Putamen (tissue), 1 donor: ENCODE measurements around the gene RBM39.
"Not testable (repeated sequence)": the region's sequence is repeated elsewhere in the genome, so short reads cannot be mapped to it uniquely, and the experiment has no call there.

Experiments used
- DNase-seq: peaks from one replicate; pipeline ENCODE4 v3.0.0-alpha.2; 2016; ENCODE audit warnings: low spot score

The RBM39 gene

DNA sequence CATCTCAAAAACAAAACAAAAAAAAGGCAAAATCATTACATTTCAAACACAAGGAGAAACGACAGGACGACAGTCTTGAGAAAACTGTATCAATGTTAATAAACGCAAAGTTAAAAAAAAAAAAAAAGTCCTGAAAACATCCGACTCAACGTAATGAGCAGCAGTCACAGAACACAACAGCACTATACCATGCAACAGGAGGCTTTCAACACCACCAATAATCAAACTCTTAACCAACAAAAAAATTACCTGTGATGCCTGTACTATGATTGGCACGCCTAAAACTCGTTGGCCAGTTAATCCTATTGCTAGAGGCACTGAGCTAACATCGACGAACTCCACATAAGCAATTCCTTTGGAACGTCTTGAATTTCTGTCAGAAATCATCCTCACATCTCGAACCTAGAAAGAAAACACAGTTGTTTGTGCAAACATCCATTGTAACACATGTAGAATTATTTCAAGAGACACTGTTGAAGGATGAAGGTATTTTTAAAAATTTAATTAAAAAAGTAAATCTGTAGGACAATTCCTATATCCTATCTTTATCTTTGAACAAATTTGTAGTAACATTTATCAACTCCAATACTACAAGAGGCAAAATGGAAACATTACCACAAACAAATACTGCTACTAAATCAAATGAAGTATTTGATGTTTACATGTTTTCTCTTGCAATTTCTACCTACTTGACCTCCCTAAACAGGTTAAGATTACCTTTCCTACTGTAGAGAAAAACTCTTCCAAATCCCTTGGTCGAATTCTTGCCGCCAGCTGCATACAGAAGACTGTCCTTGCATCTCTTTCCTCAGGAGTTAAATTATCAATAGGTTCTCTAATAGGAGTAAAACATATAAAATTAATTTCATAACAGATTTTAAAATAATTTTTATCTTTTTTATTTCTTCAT, 17.5 kb downstream of the RBM39 start:
- no peak for DNase-seq

DNA sequence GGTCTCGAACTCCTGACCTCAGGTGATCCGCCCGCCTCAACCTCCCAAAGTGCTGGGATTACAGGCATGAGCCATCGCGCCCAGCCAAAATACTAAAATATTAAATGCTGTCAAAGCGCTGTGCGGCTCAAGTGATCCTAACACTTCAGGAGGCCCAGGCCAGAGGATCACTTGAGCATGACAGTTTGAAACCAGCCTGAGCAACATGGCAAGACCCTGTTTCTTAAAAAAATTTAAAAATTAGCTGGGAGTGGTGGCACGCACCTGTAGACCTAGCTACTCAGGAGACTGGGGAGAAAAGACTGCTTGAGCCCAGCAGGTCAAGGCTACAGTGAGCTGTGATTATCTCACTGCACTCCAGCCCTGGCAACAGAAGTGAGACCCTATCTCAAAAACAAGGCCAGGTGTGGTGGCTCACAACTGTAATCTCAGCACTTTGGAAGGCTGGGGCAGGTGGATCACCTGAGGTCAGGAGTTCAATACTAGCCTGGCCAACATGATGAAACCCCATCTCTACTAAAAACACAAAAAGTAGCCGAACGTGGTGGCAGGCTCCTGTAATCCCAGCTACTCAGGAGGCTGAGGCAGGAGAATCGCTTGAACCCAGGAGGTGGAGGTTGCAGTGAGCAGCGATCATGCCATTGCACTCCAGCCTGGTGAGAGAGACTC, 18.3 kb downstream of the RBM39 start:
- DNase-seq: not testable (repeated sequence)

DNA sequence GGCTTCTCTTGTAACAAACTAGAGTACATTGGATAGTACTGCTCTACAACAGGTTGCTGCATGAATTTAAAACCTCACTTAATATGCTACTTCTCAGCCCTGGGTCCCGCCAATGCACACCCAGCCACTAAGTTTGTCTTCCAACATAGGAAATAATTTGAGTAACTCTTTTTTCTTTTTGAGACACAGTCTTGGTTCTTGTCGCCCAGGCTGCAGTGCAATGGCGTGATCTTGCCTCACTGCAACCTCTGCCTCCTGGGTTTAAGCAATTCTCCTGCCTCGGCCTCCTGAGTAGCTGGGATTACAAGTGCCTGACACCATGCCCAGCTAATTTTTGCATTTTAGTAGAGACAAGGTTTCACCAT, 18.8 kb downstream of the RBM39 start:
- DNase-seq: not testable (repeated sequence)

DNA sequence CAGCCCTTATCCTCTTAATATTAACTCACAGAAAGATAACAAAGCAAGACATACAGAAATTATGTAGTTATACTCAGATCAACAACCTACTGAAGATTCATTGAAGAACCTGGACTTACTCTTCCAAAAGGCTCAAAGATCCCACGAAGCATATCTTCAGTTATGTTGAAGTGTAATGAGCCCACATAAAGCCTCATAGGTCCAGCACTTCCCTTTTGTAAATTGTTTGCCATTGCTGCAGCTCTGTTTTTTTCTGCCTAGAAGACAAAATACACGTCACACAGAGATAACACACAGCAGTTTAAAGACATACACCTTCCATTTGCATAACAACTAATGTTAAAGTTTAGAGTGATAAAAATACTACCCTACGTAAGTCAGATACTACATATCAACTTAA, 20.4 kb downstream of the RBM39 start:
- no peak for DNase-seq

DNA sequence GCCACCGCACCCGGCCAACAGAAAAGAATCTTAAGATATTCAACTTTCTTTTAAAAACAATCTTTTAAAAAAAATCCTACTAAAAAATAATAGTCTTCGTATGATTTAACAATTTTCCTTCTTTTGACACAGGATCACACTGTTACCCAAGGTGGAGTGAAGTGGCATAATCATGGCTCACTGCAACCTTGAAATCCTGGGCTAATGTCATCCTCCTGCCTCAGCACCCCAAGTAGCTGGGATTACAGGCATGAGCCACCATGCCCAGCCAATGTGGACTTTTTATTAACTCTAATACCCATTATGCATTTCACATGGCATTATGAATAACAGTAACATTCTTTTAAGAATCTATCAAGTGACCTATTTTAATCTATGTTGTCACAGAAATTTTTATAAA, 20.8 kb downstream of the RBM39 start:
- no peak for DNase-seq

DNA sequence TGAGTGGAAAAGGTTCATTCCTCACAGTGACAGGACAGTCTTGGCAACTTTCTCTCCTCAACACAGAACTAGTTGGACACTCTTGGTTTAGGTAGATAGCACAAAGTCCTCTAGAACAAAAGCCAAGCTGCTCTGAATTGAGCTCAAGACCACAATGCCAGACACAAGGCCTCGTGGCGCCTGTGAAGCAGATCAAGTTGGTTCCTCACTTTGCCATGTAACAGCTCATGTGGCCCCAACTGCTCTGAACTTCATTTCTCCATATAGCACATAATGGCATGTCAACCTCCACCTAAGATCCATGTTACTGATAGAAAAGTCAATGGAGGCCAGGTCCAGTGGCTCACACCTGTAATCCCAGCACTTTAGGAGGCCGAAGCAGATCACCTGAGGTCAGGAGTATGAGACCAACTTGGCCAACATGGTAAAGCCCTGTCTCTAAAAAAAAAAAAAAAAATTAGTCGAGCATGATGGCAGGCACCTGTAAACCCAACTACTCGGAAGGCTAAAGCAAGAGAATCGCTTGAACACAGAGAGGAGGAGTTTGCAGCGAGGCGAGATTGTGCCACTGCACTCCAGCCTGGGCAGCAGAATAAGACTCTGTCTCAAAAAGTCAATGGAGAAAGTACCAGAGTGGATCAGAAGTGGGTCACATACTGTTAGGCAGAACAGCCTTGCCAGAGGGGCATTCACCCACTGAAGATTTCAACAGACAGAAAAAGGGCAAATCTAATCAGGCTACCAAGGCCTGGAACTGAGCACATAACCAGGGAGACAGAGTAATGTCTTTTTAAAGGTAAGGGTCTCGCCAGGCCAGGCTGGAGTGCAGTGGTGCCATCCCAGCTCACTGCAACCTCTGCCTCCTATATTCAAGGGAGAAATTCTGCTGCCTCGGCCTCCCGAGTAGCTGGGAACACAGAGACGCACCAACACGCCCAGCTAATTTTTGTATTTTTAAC, 21.6 kb downstream of the RBM39 start:
- no peak for DNase-seq

DNA sequence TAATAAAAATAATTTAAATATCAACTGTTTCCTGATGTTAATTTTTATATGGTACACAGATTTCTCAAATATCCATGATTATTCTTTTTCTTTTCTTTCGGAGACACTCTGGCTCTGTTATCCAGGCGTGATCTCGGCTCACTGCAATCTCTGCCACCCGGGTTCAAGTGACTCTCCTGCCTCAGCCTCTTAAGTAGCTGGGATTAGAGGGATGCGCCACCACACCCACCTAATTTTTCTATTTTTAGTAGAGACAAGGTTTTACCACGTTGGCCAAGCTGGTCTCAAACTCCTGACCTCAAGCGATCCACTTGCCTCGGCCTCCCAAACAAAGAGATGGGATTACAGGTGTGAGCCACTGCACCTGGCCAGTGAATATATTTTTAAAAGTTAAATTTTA, 22.3 kb downstream of the RBM39 start:
- DNase-seq: no peak

DNA sequence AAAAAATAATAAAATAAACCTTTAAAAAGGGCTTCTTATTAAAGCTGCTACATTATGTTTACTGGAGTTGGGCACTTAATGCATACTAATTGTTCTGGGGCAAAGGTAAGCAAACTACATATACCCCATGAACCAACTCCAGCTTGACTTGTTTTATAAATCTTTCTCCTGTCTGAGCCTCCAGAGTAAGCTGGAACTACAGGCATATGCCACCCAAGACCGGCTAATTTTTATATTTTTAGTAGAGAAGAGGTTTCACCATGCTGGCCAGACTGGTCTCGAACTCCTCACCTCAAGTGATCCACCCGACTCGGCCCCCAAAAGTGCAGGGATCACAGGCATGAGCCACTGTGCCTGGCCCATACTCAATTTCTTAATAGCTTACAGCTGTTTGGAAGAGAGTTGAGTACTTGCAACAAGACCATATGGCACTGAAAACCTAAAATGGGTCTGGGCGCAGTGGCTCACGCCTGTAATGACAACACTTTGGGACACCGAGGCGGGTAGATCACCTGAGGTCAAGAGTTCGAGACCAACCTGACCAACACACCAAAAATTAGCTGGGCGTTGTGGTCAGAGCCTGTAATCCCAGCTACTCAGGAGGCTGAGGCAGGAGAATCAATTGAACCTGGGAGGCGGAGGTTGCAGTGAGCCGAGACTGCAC, 23.0 kb downstream of the RBM39 start:
- no peak for DNase-seq

DNA sequence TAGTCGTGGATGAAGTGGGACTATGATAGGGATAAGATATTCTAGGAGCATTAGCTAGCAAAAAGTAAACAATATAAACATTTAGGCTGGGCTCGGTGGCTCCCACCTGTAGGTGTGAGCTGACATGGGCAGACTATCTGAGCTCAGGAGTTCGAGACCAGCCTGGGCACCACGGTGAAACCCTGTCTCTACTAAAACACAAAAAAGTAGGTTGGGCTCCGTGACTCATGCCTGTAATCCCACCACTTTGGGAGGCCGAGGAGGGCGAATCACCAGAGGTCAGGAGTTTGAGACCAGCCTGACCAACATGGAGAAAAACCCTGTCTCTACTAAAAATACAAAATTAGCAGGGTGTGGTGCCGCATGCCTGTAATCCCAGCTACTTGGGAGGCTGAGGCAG, 23.7 kb downstream of the RBM39 start:
- not testable (repeated sequence) for DNase-seq

DNA sequence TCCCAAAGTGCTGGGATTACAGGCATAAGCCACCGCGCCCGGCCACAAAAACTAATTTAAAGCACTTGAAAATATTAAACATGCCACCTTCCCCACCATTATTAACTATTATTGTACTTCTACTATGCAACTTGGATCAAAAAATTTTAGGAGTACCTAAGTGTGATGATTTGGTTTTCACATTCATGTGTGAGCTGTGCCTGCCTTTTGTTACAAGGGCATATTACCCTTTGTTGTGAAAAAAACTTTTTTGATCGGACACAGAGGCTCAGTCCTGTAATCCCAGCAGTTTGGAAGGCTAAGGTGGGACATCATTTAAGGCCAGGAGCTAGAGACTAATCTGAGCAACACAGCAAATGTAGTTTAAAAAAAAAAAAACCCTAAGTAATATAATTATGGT, 25.7 kb downstream of the RBM39 start:
- no peak for DNase-seq

DNA sequence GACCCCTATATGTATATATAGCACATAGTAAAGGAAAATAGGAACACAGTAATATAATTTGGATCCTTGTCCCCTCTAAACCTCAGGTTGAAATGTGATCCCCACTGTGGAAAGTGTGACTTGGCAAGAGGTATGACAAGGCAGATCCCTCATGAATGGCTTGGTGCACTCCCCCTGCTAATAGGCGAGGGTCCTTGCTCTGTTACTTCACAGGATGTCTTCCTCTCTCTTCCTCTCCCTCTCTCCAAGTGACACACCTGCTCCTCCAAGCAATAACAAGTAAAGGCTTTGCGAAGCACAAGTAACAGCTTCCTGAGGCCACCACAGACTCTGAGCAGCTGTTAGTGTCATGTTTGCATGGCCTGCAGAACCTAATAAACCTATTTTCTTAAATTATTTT, 26.4 kb downstream of the RBM39 start:
- no peak for DNase-seq

DNA sequence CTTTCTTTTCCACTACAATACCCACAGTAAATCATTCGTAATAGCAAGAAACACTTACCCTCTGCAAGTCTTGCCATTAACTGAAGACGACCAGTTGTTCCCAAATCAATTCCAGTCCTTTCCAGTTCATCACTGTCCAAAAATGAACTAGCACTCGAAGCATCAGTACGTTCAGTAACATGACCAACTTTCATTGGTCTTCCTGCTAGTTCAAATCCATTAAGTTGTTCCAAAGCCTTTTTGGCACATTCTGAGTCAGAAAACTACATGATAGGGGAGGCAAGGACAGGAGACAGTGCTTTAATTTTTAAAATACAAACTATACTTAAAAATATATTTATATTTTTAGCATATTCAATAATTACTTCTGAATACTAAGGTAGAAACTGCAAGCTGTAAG, 27.9 kb downstream of the RBM39 start:
- DNase-seq: no peak

DNA sequence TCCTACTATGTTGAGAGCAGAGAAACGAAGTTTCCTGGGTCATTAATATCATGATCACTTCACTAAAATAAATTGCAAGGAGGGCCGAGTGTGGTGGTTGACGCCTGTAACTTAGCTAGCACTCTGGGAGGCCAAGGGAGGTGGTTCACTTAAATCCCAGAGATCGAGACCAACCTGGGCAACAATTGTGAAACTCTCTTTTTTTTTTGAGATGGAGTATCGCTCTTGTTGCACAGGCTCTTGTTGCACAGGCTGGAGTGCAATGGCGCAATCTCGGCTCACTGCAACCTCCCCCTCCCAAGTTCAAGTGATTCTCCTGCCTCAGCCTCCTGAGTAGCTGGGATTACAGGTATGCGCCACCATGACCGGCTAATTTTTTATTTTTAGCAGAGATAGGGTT, 28.9 kb downstream of the RBM39 start:
- not testable (repeated sequence) for DNase-seq

DNA sequence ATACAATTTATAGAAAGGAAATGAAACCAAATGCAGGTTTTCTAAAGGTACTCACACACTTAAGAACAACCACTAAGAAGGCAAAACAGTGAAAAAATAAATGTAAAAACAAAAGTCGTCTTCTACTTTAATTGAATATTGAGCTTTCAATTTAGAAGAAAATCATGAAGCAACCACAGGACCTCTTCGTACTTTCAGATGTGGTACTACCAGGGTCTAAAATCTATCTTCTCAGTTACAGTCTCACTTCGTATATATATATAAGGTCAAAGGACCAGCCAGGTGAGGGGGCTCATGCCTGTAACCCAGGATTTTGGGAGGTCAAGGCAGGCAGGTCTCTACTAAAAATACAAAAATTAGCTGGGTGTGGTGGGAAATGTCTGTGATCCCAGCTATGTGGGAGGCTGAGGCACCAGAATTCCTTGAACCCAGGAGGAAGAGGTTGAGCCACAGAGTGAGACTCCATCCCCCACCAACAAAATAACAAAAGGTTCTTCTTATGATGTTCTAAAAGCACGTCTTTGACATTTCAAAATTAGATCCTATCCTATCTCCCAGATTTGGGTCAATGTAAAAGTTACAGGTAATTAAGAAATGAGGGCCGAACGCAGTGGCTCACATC, 30.4 kb downstream of the RBM39 start:
- no peak for DNase-seq

DNA sequence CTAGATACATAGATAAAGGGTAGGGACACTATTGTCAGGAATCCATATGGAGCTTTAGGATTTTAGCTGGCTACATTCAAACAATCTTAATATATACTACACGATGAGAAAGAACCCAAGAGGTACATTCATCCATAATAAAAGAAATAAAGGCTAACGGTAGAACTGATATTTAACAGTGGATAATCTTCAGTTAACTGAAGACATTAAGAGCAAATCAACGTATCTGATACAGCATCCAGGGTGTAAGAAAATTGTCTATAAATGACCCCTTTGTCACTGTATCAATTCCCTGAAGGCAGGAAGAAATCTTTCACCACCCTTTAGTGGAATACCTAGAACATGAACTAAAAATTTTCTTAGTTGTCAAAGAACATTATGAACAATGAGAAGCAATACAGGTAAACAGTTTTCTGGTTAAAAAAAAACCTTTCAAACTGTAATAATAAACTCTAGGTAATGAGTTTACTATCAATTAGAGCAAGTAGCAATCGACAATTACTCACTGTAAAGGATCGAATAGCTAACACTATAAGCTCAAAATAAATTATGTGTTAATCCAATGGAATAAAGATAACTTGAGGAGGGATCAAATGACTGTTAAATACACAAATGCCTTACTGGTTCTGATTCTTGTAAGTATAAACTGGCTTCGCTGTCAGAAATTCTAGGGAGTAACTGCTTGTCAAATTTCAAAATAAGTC, 31.0 kb downstream of the RBM39 start:
- no peak for DNase-seq

DNA sequence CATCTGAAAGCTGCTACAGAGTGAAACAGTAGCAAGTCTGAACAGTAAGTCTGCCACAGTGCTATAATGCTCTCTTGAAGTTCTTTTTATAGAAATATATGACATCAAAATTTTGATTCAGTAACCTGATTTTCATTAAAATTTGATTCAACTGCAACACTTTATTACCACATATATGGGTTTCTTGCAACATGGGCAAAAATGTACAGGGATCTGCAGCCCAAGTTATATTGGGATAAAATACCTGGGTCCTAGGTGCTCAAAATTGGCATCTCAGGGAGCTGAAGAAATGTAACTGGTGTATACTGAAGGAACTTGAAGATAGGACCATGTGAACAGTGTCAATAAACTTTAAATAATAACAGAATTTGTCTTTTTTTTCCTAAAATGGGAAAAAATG, 32.0 kb downstream of the RBM39 start:
- DNase-seq: no peak

DNA sequence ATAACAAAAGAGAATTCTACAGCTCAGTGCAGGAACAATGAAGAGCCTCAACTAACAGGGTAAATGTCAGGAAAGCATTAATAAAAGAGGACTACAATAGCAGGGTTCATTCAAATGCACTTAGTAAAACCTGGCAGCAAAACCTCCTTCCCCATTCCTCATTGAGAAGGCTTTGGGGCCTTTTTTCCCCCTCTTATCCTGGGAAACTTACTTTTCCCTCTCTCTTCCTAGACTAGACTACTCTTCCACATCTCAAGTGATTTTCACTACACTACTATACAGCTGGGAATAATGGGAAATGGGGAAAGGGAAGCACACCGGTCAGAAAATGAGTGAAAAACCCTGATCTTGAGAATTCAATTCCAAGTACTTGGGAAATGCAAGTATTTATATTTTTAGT, 32.8 kb downstream of the RBM39 start:
- DNase-seq: no peak

DNA sequence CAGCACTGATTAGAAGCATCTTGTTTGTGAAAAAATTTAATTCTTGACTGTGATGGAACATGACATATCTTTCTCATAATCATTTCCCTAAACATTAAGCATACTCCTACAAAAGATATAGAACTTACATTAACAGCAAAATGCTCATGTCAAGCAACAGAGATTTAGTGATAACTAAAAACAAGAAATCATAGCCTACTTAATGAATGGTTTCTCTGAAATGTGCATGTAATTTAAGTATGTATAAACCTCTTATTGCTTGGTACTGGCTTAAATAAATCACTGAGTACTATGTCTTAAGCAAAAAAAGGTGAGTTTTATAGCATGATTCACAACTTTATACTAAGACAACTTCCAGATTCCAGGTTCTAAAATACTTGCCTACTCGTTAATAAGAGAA, 33.6 kb downstream of the RBM39 start:
- no peak for DNase-seq

DNA sequence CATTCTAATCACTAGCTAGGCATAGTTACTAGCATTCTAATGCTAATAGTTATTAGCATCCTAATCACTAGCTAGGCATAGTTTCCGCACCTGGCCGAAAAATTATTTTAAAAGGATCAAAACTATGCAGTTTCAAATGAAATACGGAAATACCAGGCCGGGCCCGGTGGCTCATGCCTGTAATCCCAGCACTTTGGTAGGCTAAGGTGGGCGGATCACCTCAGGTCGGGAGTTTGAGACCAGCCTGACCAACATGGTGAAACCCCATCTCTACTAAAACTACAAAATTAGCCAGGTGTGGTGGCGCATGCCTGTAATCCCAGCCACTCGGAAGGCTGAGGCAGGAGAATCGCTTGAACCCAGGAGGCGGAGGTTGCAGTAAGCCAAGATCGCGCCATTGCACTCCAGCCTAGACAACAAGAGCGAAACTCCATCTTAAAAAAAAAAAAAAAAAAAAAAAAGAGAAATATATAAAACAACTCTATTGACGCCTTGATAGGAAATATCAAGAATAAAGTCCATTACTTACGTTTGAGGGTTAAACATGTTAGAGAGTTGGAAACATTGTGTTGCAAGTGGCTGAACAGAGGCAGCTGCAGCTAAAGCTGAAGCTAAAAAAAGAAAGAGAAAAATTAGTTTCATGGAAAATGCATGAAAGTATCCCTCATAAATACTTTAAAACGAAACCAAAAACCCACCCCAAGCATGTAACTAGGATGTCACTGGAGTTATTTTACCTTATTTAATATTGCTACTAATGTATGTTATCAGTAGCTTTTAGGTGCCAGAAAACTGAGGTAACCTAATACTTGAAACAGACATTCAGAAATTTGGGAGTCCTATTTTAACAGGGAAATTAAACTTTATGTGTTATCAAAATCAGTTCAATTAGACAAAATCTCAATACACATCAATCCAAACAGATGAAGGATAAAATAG, 35.2 kb downstream of the RBM39 start:
- not testable (repeated sequence) for DNase-seq

DNA sequence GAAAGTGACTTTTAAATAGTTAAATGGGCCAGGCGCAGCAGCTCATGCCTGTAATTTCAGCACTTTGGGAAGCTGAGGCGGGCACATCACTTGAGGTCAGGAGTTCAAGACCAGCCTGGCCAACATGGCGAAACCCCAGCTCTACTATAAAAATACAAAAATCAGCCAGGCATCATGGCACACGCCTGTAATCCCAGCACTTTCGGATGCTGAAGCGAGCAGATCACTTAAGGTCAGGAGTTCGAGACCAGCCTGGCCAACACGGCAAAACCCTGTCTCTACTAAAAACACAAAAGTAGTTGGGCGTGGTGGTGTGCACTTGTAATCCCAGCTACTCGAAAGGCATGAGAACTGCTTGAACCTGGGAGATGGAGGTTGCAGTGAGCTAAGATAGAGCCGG, 36.2 kb downstream of the RBM39 start:
- not testable (repeated sequence) for DNase-seq
